ENCODE data around the gene MYO6. TPM values are rescaled to one million over a fixed set of nuclear protein-coding genes. Genes with fewer than 3 reads are reported as not detected.

MYO6 gene
- total and polyA plus RNA-seq, 2 of the 8 experiments (the other 6 are each of a cell fraction or from before 2014, with no cell fraction given), result 8.3 to 21.9 TPM

- Histone ChIP-seq H3K4me1 (replicated peaks in 1 of 4; ENCODE audit: control insufficient read depth in 3 of 4, insufficient read depth in 4 of 4, low read length in 3 of 4) (no peaks in the 10 kb centered on the region), H3K18ac (ENCODE audit: extremely low read depth, low read length) (no peak overlapping the region), H2AFZ (ENCODE audit: low read length) (no peak overlapping the region), H3K14ac (ENCODE audit: insufficient read length) (no peak overlapping the region), H4K5ac (ENCODE audit: insufficient read length, low read depth, low read length) (no peak overlapping the region), H3K27ac (ENCODE audit: low read depth, low read length) (no peak overlapping the region), H2BK12ac (ENCODE audit: low read depth, low read length) (no peak overlapping the region), H3K9ac (replicated peaks in 1 of 4; ENCODE audit: extremely low read depth in 1 of 4, low read depth in 3 of 4, low read length in 3 of 4) (no peak overlapping the region), H2BK15ac (ENCODE audit: low read length) (no peak overlapping the region), H3K27me3 (replicated peaks in 1 of 4; ENCODE audit: control insufficient read depth in 3 of 4, extremely low read depth in 1 of 4, insufficient read depth in 3 of 4, low read length in 3 of 4) (no peaks in the 10 kb centered on the region), H4K91ac (replicated peaks; ENCODE audit: insufficient read length, low read length) (no peak overlapping the region), H3K56ac (replicated peaks; ENCODE audit: insufficient read length, low read depth, low read length) (no peak overlapping the region), H3K79me2 (ENCODE audit: control insufficient read depth in 1 of 2, insufficient read depth in 2 of 2, low read length in 2 of 2) (no peaks in the 10 kb centered on the region; a peak in 1 of 4 replicates), H3K36me3 (ENCODE audit: control insufficient read depth in 2 of 4, insufficient read depth in 4 of 4, low read length in 3 of 4) (no peaks in the 10 kb centered on the region), H2BK5ac (ENCODE audit: low read depth, low read length) (no peak overlapping the region), H3K9me3 (ENCODE audit: insufficient read depth in 2 of 2, low read depth in 1 of 2, low read length in 1 of 2) (no peaks in the 10 kb centered on the region), H3K4ac (replicated peaks; ENCODE audit: insufficient read length, low read depth, low read length) (no peak overlapping the region), H3K79me1 (ENCODE audit: low read depth, low read length) (no peaks in the 10 kb centered on the region), H2AK5ac (ENCODE audit: low read depth, low read length) (no peak overlapping the region), H3K23ac (ENCODE audit: insufficient read length) (no peak overlapping the region), H2BK20ac (ENCODE audit: low read length) (no peak overlapping the region), H4K20me1 (replicated peaks in 1 of 2; ENCODE audit: control insufficient read depth in 1 of 2, insufficient read depth in 2 of 2, low read length in 2 of 2) (peaks cover 0 to 2% of the 10 kb centered on the region in 2 experiments), H3K4me3 (ENCODE audit: extremely low read depth in 1 of 4, insufficient read depth in 2 of 4, low read depth in 3 of 4, low read length in 4 of 4) (no peak overlapping the region), H3K23me2 (ENCODE audit: low read depth, low read length) (no peaks in the 10 kb centered on the region; the same call in 1 of the 2 replicates), H3K4me2 (ENCODE audit: insufficient read depth in 1 of 2, low read depth in 2 of 2, low read length in 2 of 2) (no peak overlapping the region), H2BK120ac (replicated peaks; ENCODE audit: low read depth, low read length) (no peak overlapping the region), H4K8ac (ENCODE audit: extremely low read depth, insufficient read depth, low read length) (no peak overlapping the region)
- ChIA-PET POLR2A (ENCODE audit: partially characterized antibody) (no interaction called here), CTCF (ENCODE audit: partially characterized antibody) (interaction anchor here (1.0 kb wide), 1 partner anchor 80 kb away, joined by 3 read pairs; no protein-coding TSS in a partner anchor)
- no peak for TF ChIP-seq SIRT6 (IDR thresholded peaks at IDR 0.05; ENCODE audit: low read length)
- TF ChIP-seq BRCA1 (IDR thresholded peaks at IDR 0.05; ENCODE audit: low read depth, low read length), result no peak
- no peak for TF ChIP-seq CBX8 (IDR thresholded peaks at IDR 0.05; ENCODE audit: borderline replicate concordance, low read depth, low read length)
- no peak for TF ChIP-seq SIX5 (IDR thresholded peaks at IDR 0.05; ENCODE audit: low read depth, low read length)
- 87% methylated on average over 3 of the region's 3 CpGs; no CpG with 5 or more reads in 1 of the 2 experiments for WGBS, 2 experiments (ENCODE audit: extremely low coverage in 1 of 2, insufficient coverage in 1 of 2, insufficient read length in 1 of 2, insufficient replicate concordance in 2 of 2, low coverage in 1 of 2, low lambda C conversion rate in 2 of 2, missing lambda C conversion rate in 1 of 2)
- DNase-seq (ENCODE audit: low read depth in 1 of 2, low spot score in 2 of 2) (no peak), FAIRE-seq (no peak)
These were observed 26.2 kb downstream of the MYO6 start for GRCh38 chr6:75775219-75775618.

Measured in H1 (cell line).